ENCODE data around the gene ULK1.
"Not testable (repeated sequence)": the region's sequence is repeated elsewhere in the genome, so short reads cannot be mapped to it uniquely, and the experiment has no call there.

Gene ULK1

GRCh38 chr12:131946757-131947156 is 52.3 kb downstream of the ULK1 start:
- DNase-seq, result no peak

- DNase-seq, result no peak
Measured at GRCh38 chr12:131947482-131948027, 53.1 kb downstream of the ULK1 start.

GRCh38 chr12:131948166-131948712 is 53.8 kb downstream of the ULK1 start:
- no peak for DNase-seq

GRCh38 chr12:131948713-131949430 is 54.5 kb downstream of the ULK1 start:
- DNase-seq, result peak; percentile 39

- peak; percentile 91 for DNase-seq
Measured at GRCh38 chr12:131949431-131950181, 55.2 kb downstream of the ULK1 start, which contains the start of gene EP400. TSS of gene EP400 (plus strand) at chr12:131949942. CDS start at chr12:131960620, 10,678 bp downstream.

GRCh38 chr12:131950182-131950913 is 55.9 kb downstream of the ULK1 start:
- DNase-seq, result no peak

GRCh38 chr12:131953810-131954209 is 59.4 kb downstream of the ULK1 start:
- not testable (repeated sequence) for DNase-seq

- not testable (repeated sequence) for DNase-seq
Measured at GRCh38 chr12:131954460-131954859, 60.0 kb downstream of the ULK1 start.

- DNase-seq, result no peak
Measured at GRCh38 chr12:131959116-131959515, 64.7 kb downstream of the ULK1 start.

- DNase-seq, result no peak
Measured at GRCh38 chr12:131959641-131960589, 65.5 kb downstream of the ULK1 start.

GRCh38 chr12:131960590-131961325 is 66.3 kb downstream of the ULK1 start:
- DNase-seq, result not testable (repeated sequence)

- DNase-seq, result not testable (repeated sequence)
Measured at GRCh38 chr12:131961328-131961727, 66.9 kb downstream of the ULK1 start.

- no peak for DNase-seq
Measured at GRCh38 chr12:131962069-131962468, 67.6 kb downstream of the ULK1 start.

- DNase-seq, result no peak
Measured at GRCh38 chr12:131963381-131963780, 69.0 kb downstream of the ULK1 start.

- no peak for DNase-seq
Measured at GRCh38 chr12:131965073-131965472, 70.7 kb downstream of the ULK1 start.

- no peak for DNase-seq
Measured at GRCh38 chr12:131971226-131971625, 76.8 kb downstream of the ULK1 start.
